Measurements from ENCODE around the gene LDB3.

- TF ChIP-seq SUZ12 (IDR thresholded peaks at IDR 0.05) = no peak
- no peak for TF ChIP-seq ARNT (IDR thresholded peaks at IDR 0.05)
Observed at GRCh38 chr10:86715156-86715795, 47.0 kb downstream of the LDB3 start.

All from HEK293T (cell line).